SH-SY5Y (cell line): Measurements from ENCODE around the gene DCUN1D2.

Experiments used
- GATA2 ChIP-seq: IDR thresholded peaks from 2 replicates; pipeline ENCODE4 v1.6.1; 2011; ENCODE audit warnings: mild to moderate bottlenecking, low read depth, low read length
- GATA3 ChIP-seq: IDR thresholded peaks from 2 replicates; pipeline ENCODE4 v1.6.1; 2011; ENCODE audit warnings: low read depth, mild to moderate bottlenecking, low read length, moderate library complexity

GRCh38 chr13:113428469-113428865 is 62.0 kb downstream of the DCUN1D2 start:
- no peak for TF ChIP-seq GATA3
- TF ChIP-seq GATA2 = no peak
